HCT116 (cell line): ENCODE measurements around the gene RAB1A. TPM values are rescaled to one million over a fixed set of nuclear protein-coding genes. Genes with fewer than 3 reads are reported as not detected.

Experiments used
- ATAC-seq: fragments of 200-7000 bp; cut with Tn5 transposase; 2 replicates; pipeline ENCODE4 v1.9.1; 2020; ENCODE audit warnings: mild to moderate bottlenecking, moderate library complexity
- BruUV-seq: library from RNA; stranded (reverse); fragments of 400-500 nt; replicated peaks from 2 replicates; lab custom pipeline; 2021; lab: Mats Ljungman, UMichigan
- CTCF ChIA-PET: fragments of 300-600 bp; sonication (Branson Sonifier 250); formaldehyde crosslinking; loops from one replicate; lab custom pipeline; 2021; ENCODE audit warnings: antibody characterized with exemption; lab: Charles Lee
- POLR2A ChIA-PET: fragments of 300-600, 350-600 bp; sonication (Branson Sonifier 250); formaldehyde crosslinking; loops from one replicate; lab custom pipeline; 2021; ENCODE audit warnings: antibody characterized with exemption; lab: Charles Lee
- RAD21 ChIA-PET, 2 experiments: fragments of 300-600 bp; sonication (Branson Sonifier 250); formaldehyde crosslinking; loops; one replicate each; lab custom pipeline; 2023; ENCODE audit warnings: low total read pairs in 2 of 2; ENCODE audit not compliant: uncharacterized antibody in 2 of 2, unreplicated experiment in 2 of 2, low non-redundant PET in 1 of 2; lab: Charles Lee
- DNase-seq: peaks from one replicate; pipeline ENCODE4 v3.0.0-alpha.2; 2010; ENCODE audit warnings: low read depth, low spot score
- H2AFZ ChIP-seq: fragments of 200-600 bp; shearing (Covaris generic), sonication (generic); 2 replicates; pipeline ENCODE4 v1.6.1; 2017; ENCODE audit warnings: low read depth, mixed run types, mixed read lengths, antibody characterized with exemption, low read length; ENCODE audit not compliant: poor library complexity, severe bottlenecking
- H3K27ac ChIP-seq: 2 replicates; pipeline ENCODE4 v1.5.1; 2012; ENCODE audit warnings: low read depth, low read length
- H3K27me3 ChIP-seq: fragments of 200-600 bp; sonication (generic); 2 replicates; pipeline ENCODE4 v1.6.1; 2016; ENCODE audit warnings: mixed run types, low read length, mixed read lengths; ENCODE audit not compliant: insufficient read depth
- H3K36me3 ChIP-seq, 2 experiments: fragments of 200-500 bp in 1 of 2; fragments of 200-600 bp in 1 of 2; sonication (Bioruptor generic) in 1 of 2; sonication (generic) in 1 of 2; 2 replicates each; pipeline versions ENCODE4 v1.5.1 to v1.6.1; 2014 to 2016; ENCODE audit warnings: low read length in 2 of 2, inconsistent platforms in 1 of 2, mixed read lengths in 1 of 2, mixed run types in 1 of 2; ENCODE audit not compliant: insufficient read depth in 2 of 2, control insufficient read depth in 1 of 2
- H3K4me1 ChIP-seq, 2 experiments: fragments of 200-600 bp in 1 of 2; sonication (generic) in 1 of 2; 2 replicates each; pipeline versions ENCODE4 v1.5.1 to v1.6.1; 2012 to 2017; ENCODE audit warnings: low read length in 2 of 2, inconsistent platforms in 1 of 2, mild to moderate bottlenecking in 1 of 2, mixed read lengths in 1 of 2, mixed run types in 1 of 2, moderate library complexity in 1 of 2; ENCODE audit not compliant: insufficient read depth in 2 of 2, control insufficient read depth in 1 of 2
- H3K4me2 ChIP-seq: fragments of 200-600 bp; sonication (generic); 2 replicates; pipeline ENCODE4 v1.6.1; 2017; ENCODE audit warnings: mixed run types, low read length, mixed read lengths
- H3K4me3 ChIP-seq, 2 experiments: fragments of 200-600 bp in 1 of 2; sonication (generic) in 1 of 2; replicated peaks in 1 of 2; 2 replicates each; pipeline ENCODE4 v1.5.1; 2011 to 2016; ENCODE audit warnings: low read length in 2 of 2, control low read depth in 1 of 2, low read depth in 1 of 2, mild to moderate bottlenecking in 1 of 2, mixed read lengths in 1 of 2, mixed run types in 1 of 2
- H3K79me2 ChIP-seq: fragments of 200-600 bp; sonication (generic); 2 replicates; pipeline ENCODE4 v1.6.1; 2017; ENCODE audit warnings: mild to moderate bottlenecking, mixed run types, low read length, moderate library complexity, mixed read lengths; ENCODE audit not compliant: insufficient read depth
- H3K9ac ChIP-seq: fragments of 200-600 bp; sonication (generic); 2 replicates; pipeline ENCODE4 v1.6.1; 2016; ENCODE audit warnings: low read length, mixed read lengths
- H3K9me2 ChIP-seq: fragments of 200-600 bp; sonication (generic), shearing (Covaris generic); 2 replicates; pipeline ENCODE4 v1.6.1; 2017; ENCODE audit warnings: mixed run types, mild to moderate bottlenecking, moderate library complexity; ENCODE audit not compliant: insufficient read depth
- H3K9me3 ChIP-seq, 2 experiments: fragments of 200-500 bp in 1 of 2; fragments of 200-600 bp in 1 of 2; sonication (Bioruptor generic) in 1 of 2; sonication (generic) in 1 of 2; 2 replicates each; pipeline ENCODE4 v1.6.1; 2014 to 2017; ENCODE audit warnings: low read length in 2 of 2, mixed read lengths in 2 of 2, inconsistent platforms in 1 of 2, low read depth in 1 of 2, mild to moderate bottlenecking in 1 of 2, mixed run types in 1 of 2, moderate library complexity in 1 of 2; ENCODE audit not compliant: control insufficient read depth in 1 of 2, insufficient read depth in 1 of 2
- H4K20me1 ChIP-seq: fragments of 200-600 bp; sonication (generic), shearing (Covaris generic); 2 replicates; pipeline ENCODE4 v1.6.1; 2017; ENCODE audit warnings: mixed run types, mild to moderate bottlenecking, moderate library complexity; ENCODE audit not compliant: insufficient read depth
- CEBPB ChIP-seq: IDR thresholded peaks from 2 replicates; pipeline ENCODE4 v1.6.1; 2012; ENCODE audit warnings: low read depth
- EZH2 ChIP-seq: fragments of 200-600 bp; sonication (generic); IDR thresholded peaks from 2 replicates; pipeline ENCODE4 v1.6.1; 2017; ENCODE audit warnings: antibody characterized with exemption, mixed run types
- EZH2phosphoT487 ChIP-seq: fragments of 200-600 bp; IDR thresholded peaks from 2 replicates; pipeline ENCODE4 v1.6.1; 2018; ENCODE audit warnings: antibody characterized with exemption, borderline replicate concordance
- FOSL1 ChIP-seq: IDR thresholded peaks from 2 replicates; pipeline ENCODE4 v1.6.1; 2012; ENCODE audit warnings: low read depth
- JUND ChIP-seq: IDR thresholded peaks from 2 replicates; pipeline ENCODE4 v1.6.1; 2012
- POLR2A ChIP-seq: IDR thresholded peaks from 2 replicates; pipeline ENCODE4 v1.7.0; 2011; ENCODE audit warnings: borderline replicate concordance; ENCODE audit not compliant: insufficient read depth, insufficient read length; ENCODE audit errors: extremely low read depth
- SIN3A ChIP-seq: IDR thresholded peaks from 2 replicates; pipeline ENCODE4 v1.6.1; 2012; ENCODE audit warnings: low read depth
- SRF ChIP-seq: IDR thresholded peaks from 2 replicates; pipeline ENCODE4 v1.6.1; 2012; ENCODE audit warnings: low read depth
- TCF7L2 ChIP-seq: IDR thresholded peaks from 2 replicates; pipeline ENCODE4 v1.7.0; 2011; ENCODE audit warnings: borderline replicate concordance, inconsistent platforms; ENCODE audit not compliant: insufficient read depth, insufficient read length; ENCODE audit errors: extremely low read depth
- YY1 ChIP-seq: IDR thresholded peaks from 2 replicates; pipeline ENCODE4 v1.6.1; 2011; ENCODE audit warnings: low read length, low read depth, moderate library complexity, mild to moderate bottlenecking; ENCODE audit not compliant: insufficient replicate concordance; ENCODE audit errors: extremely low read depth
- intact Hi-C: fragments of 100-400 bp; cut with micrococcal nuclease; formaldehyde crosslinking; loops from 2 replicates; pipeline ENCODE4 v1.10.0; 2022
- total RNA-seq: library from RNA; stranded (reverse); gene quantifications from one replicate; pipeline ENCODE4 v1.2.1, GENCODE V29; 2021; ENCODE audit not compliant: unreplicated experiment
- TF ChIP-seq, protein P1 (sequence below): IDR thresholded peaks from 2 replicates; pipeline ENCODE4 v1.6.1; 2011; ENCODE audit warnings: mild to moderate bottlenecking, low read length, moderate library complexity; ENCODE audit not compliant: insufficient replicate concordance; ENCODE audit errors: extremely low read depth
- TF ChIP-seq, protein P2 (sequence below): IDR thresholded peaks from 2 replicates; pipeline ENCODE4 v1.6.1; 2012

The RAB1A gene
- total RNA-seq, 1 experiment from 2014 or later: 131 TPM

DNA sequence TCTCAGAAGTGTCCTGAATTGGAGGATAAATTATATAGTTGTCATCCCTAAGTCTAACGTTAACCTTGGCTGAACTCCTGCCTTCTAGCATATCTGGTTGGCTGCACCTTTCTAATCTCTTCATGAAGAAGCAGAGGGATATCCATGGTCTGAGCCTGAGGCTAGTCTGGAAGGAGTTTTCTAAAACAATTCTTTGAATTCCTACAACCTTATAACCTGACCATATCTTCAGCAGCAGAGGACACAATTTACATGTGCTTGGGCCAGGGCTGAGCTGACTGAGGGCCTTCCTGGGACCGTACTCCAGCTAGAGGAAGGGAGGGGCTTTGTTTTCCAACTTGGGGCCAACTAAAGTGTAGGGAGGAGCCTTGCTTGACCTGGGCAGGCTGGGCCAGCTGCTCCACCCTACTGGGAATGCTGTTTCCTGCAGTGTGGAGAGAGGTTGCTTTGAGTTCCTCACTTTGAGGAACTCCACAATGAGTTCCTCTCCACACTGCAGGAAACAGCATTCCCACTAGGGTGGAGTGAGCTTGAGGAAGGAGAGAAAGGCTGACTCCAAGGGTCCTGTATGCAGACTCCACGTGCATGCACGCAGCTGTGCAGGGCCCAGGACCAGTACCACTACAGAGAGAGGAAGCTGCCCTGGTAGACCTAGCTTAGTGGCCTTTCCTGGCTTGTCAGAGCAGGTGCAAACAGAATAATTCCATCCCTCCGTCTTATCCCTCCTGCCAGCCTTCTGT, 54.1 kb downstream of the RAB1A start:
- DNase-seq (no peak), ATAC-seq (peak; percentile 31)
- intact Hi-C loops: no loop called here
- H3K4me1 ChIP-seq: peaks cover 4 to 19% of the 10 kb centered on the region in 2 experiments
- ChIA-PET RAD21 (no interaction called here), CTCF (interaction anchor here (2.0 kb wide), 1 partner anchor 93 kb away, joined by 4 read pairs; no protein-coding TSS in a partner anchor), POLR2A (interaction anchor here (0.5 kb wide), 1 partner anchor 284 kb away, joined by 5 read pairs; no protein-coding TSS in a partner anchor)
- H2AFZ ChIP-seq: no peak overlapping the region
- H3K4me2 ChIP-seq: 0 out of 2 replicates have a peak overlapping the region, but pooled peaks have one; percentile 9
- H3K9ac ChIP-seq: no peak overlapping the region
- H3K9me3 ChIP-seq: no peaks in the 10 kb centered on the region
- no peaks in the 10 kb centered on the region for H4K20me1 ChIP-seq
- H3K9me2 ChIP-seq: no peaks in the 10 kb centered on the region
- BruUV-seq: no TSS peak
- H3K36me3 ChIP-seq: peaks cover 12 to 20% of the 10 kb centered on the region in 2 experiments; a peak in 3 of 4 replicates
- no peaks in the 10 kb centered on the region for H3K79me2 ChIP-seq
- H3K27me3 ChIP-seq: no peaks in the 10 kb centered on the region
- TF ChIP-seq, protein P1, sequence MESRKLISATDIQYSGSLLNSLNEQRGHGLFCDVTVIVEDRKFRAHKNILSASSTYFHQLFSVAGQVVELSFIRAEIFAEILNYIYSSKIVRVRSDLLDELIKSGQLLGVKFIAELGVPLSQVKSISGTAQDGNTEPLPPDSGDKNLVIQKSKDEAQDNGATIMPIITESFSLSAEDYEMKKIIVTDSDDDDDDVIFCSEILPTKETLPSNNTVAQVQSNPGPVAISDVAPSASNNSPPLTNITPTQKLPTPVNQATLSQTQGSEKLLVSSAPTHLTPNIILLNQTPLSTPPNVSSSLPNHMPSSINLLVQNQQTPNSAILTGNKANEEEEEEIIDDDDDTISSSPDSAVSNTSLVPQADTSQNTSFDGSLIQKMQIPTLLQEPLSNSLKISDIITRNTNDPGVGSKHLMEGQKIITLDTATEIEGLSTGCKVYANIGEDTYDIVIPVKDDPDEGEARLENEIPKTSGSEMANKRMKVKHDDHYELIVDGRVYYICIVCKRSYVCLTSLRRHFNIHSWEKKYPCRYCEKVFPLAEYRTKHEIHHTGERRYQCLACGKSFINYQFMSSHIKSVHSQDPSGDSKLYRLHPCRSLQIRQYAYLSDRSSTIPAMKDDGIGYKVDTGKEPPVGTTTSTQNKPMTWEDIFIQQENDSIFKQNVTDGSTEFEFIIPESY: no peak
- TF ChIP-seq CEBPB (no peak), JUND (no peak), EZH2 (no peak), YY1 (no peak), TCF7L2 (no peak), EZH2phosphoT487 (no peak), POLR2A (no peak), SRF (no peak), SIN3A (no peak), FOSL1 (no peak)
- TF ChIP-seq, protein P2, sequence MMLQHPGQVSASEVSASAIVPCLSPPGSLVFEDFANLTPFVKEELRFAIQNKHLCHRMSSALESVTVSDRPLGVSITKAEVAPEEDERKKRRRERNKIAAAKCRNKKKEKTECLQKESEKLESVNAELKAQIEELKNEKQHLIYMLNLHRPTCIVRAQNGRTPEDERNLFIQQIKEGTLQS: no peak
- H3K4me3 ChIP-seq: no peak overlapping the region
- no peak overlapping the region for H3K27ac ChIP-seq
